ENCODE measurements around the gene MPPED1. TPM values are rescaled to one million over a fixed set of nuclear protein-coding genes. Genes with fewer than 3 reads are reported as not detected.

Gene MPPED1
- total RNA-seq, 2 donors from 2014 or later: not detected

GRCh38 chr22:43402128-43402527 lies 9.7 kb upstream of the MPPED1 start:
- H3K27ac ChIP-seq: no peak overlapping the region
- no peaks in the 10 kb centered on the region for H3K4me1 ChIP-seq
- no peak for DNase-seq
- peaks cover 0 to 7% of the 10 kb centered on the region in 2 donors for H3K27me3 ChIP-seq
- ATAC-seq: no peak
- H3K36me3 ChIP-seq (replicated peaks in 1 of 2; ENCODE audit: insufficient read depth in 1 of 2, low read depth in 2 of 2): no peaks in the 10 kb centered on the region
- no peak overlapping the region for H3K4me3 ChIP-seq
- 63 to 75% methylated on average over 1 of the region's 1 CpG for WGBS, 2 donors
- no peaks in the 10 kb centered on the region for H3K9me3 ChIP-seq
- intact Hi-C loops (cut with DNase I): no loop called here
- TF ChIP-seq CTCF (IDR thresholded peaks at IDR 0.05) (no peak), POLR2A (IDR thresholded peaks at IDR 0.05) (no peak)

- TF ChIP-seq POLR2A (IDR thresholded peaks at IDR 0.05) (no peak), CTCF (IDR thresholded peaks at IDR 0.05) (no peak)
- DNase-seq: no peak
- intact Hi-C loops (cut with DNase I): no loop called here
Observed at GRCh38 chr22:43404673-43405385, 7.0 kb upstream of the MPPED1 start.

GRCh38 chr22:43406186-43406790 lies 5.5 kb upstream of the MPPED1 start:
- no peaks in the 10 kb centered on the region for H3K4me1 ChIP-seq
- H3K27me3 ChIP-seq: no peaks in the 10 kb centered on the region
- no peak overlapping the region for H3K4me3 ChIP-seq
- H3K9me3 ChIP-seq: no peaks in the 10 kb centered on the region
- intact Hi-C loops (cut with DNase I): no loop called here
- no peak for TF ChIP-seq CTCF (IDR thresholded peaks at IDR 0.05)
- no peak for TF ChIP-seq POLR2A (IDR thresholded peaks at IDR 0.05)
- 71 to 80% methylated on average over 12 of the region's 12 CpGs for WGBS, 2 donors
- H3K27ac ChIP-seq: no peak overlapping the region
- no peak for ATAC-seq
- DNase-seq: no peak
- H3K36me3 ChIP-seq (replicated peaks in 1 of 2; ENCODE audit: insufficient read depth in 1 of 2, low read depth in 2 of 2): no peaks in the 10 kb centered on the region

More at GRCh38 chr22:43404673-43405385, 7.0 kb upstream of the MPPED1 start:
- no peak for ATAC-seq
- 66 to 75% methylated on average over 9 to 11 of the region's 15 CpGs for WGBS, 2 donors
- H3K9me3 ChIP-seq: no peaks in the 10 kb centered on the region
- no peaks in the 10 kb centered on the region for H3K4me1 ChIP-seq
- no peaks in the 10 kb centered on the region for H3K36me3 ChIP-seq (replicated peaks in 1 of 2; ENCODE audit: insufficient read depth in 1 of 2, low read depth in 2 of 2)
- peaks cover 0 to 4% of the 10 kb centered on the region in 2 donors for H3K27me3 ChIP-seq
- H3K27ac ChIP-seq: no peak overlapping the region
- H3K4me3 ChIP-seq: no peak overlapping the region

GRCh38 chr22:43407591-43407990 lies 4.2 kb upstream of the MPPED1 start:
- no peak overlapping the region for H3K4me3 ChIP-seq
- no peak for DNase-seq
- intact Hi-C loops (cut with DNase I): no loop called here
- no peak overlapping the region for H3K27ac ChIP-seq
- WGBS, 2 donors: 71 to 75% methylated on average over 2 to 4 of the region's 4 CpGs
- H3K27me3 ChIP-seq: no peaks in the 10 kb centered on the region
- no peak for ATAC-seq
- no peaks in the 10 kb centered on the region for H3K4me1 ChIP-seq
- no peaks in the 10 kb centered on the region for H3K36me3 ChIP-seq (replicated peaks in 1 of 2; ENCODE audit: insufficient read depth in 1 of 2, low read depth in 2 of 2)
- H3K9me3 ChIP-seq: no peaks in the 10 kb centered on the region
- TF ChIP-seq CTCF (IDR thresholded peaks at IDR 0.05): no peak
- no peak for TF ChIP-seq POLR2A (IDR thresholded peaks at IDR 0.05)

Data from body of pancreas (tissue), 4 donors.